DOHH2 (cell line): Measurements from ENCODE around the gene MYO7B.
A peak's percentile ranks its signal among the peaks of the same experiment; 100 is the strongest.

Experiments
- H3F3A ChIP-seq: fragments of 200-600 bp; sonication (generic), shearing (Covaris generic); 2 replicates; pipeline ENCODE4 v1.6.0; 2016; ENCODE audit warnings: antibody characterized with exemption, mild to moderate bottlenecking; ENCODE audit not compliant: control insufficient read depth, insufficient read depth
- H3K27ac ChIP-seq: fragments of 200-600 bp; sonication (generic); 2 replicates; pipeline ENCODE4 v1.5.1; 2014; ENCODE audit warnings: low read depth, mild to moderate bottlenecking, low read length, moderate library complexity
- H3K27me3 ChIP-seq: fragments of 200-600 bp; sonication (generic); 2 replicates; pipeline ENCODE4 v1.6.1; 2014; ENCODE audit warnings: mild to moderate bottlenecking, low read length, mixed read lengths; ENCODE audit not compliant: control insufficient read depth
- H3K36me3 ChIP-seq: fragments of 200-600 bp; sonication (generic); 2 replicates; pipeline ENCODE4 v1.6.1; 2014; ENCODE audit warnings: mild to moderate bottlenecking, low read length, moderate library complexity, mixed read lengths; ENCODE audit not compliant: control insufficient read depth
- H3K4me1 ChIP-seq: fragments of 200-600 bp; sonication (generic); 2 replicates; pipeline ENCODE4 v1.6.1; 2014; ENCODE audit warnings: mild to moderate bottlenecking, low read length, mixed read lengths; ENCODE audit not compliant: control insufficient read depth
- H3K4me2 ChIP-seq: fragments of 200-600 bp; sonication (generic); 2 replicates; pipeline ENCODE4 v1.6.0; 2014; ENCODE audit warnings: mild to moderate bottlenecking, low read length, moderate library complexity
- H3K4me3 ChIP-seq: fragments of 200-600 bp; sonication (generic); 2 replicates; pipeline ENCODE4 v1.5.1; 2014; ENCODE audit warnings: mild to moderate bottlenecking, low read length, mixed read lengths
- H3K79me2 ChIP-seq: fragments of 200-600 bp; sonication (generic); 2 replicates; pipeline ENCODE4 v1.6.1; 2014; ENCODE audit warnings: mild to moderate bottlenecking, low read length, mixed read lengths; ENCODE audit not compliant: control insufficient read depth
- H3K9me2 ChIP-seq: fragments of 200-600 bp; sonication (generic); replicated peaks from 2 replicates; pipeline ENCODE4 v1.6.1; 2014; ENCODE audit warnings: mild to moderate bottlenecking, low read length, mixed read lengths; ENCODE audit not compliant: control insufficient read depth
- H3K9me3 ChIP-seq: fragments of 200-600 bp; sonication (generic); 2 replicates; pipeline ENCODE4 v1.6.1; 2014; ENCODE audit warnings: antibody characterized with exemption, low read length, mixed read lengths; ENCODE audit not compliant: control insufficient read depth, insufficient read depth
- H4K20me1 ChIP-seq: fragments of 200-600 bp; sonication (generic); 2 replicates; pipeline ENCODE4 v1.6.0; 2014; ENCODE audit warnings: low read depth, mild to moderate bottlenecking, antibody characterized with exemption, low read length, moderate library complexity; ENCODE audit not compliant: control insufficient read depth, insufficient read depth
- CTCF ChIP-seq: fragments of 200-600 bp; sonication (generic); IDR thresholded peaks from one replicate; pipeline ENCODE4 v1.5.1; 2014; ENCODE audit warnings: antibody characterized with exemption, mild to moderate bottlenecking, low read depth, low read length; ENCODE audit not compliant: poor library complexity, severe bottlenecking
- EZH2phosphoT487 ChIP-seq: fragments of 200-600 bp; sonication (generic); IDR thresholded peaks from 2 replicates; pipeline ENCODE4 v1.6.1; 2017; ENCODE audit warnings: borderline replicate concordance, mild to moderate bottlenecking, antibody characterized with exemption, low read length, moderate library complexity, mixed read lengths

Gene MYO7B

GRCh38 chr2:127644066-127645025, 108.9 kb downstream of the MYO7B start:
- H3K27me3 ChIP-seq = no peaks in the 10 kb centered on the region
- no peak overlapping the region for H3K4me2 ChIP-seq
- peaks cover 36% of the 10 kb centered on the region for H3K4me1 ChIP-seq
- no peaks in the 10 kb centered on the region for H3K79me2 ChIP-seq
- no peaks in the 10 kb centered on the region for H3K36me3 ChIP-seq
- H3K9me3 ChIP-seq = no peaks in the 10 kb centered on the region
- H3K27ac ChIP-seq = no peak overlapping the region
- H4K20me1 ChIP-seq = no peaks in the 10 kb centered on the region
- TF ChIP-seq EZH2phosphoT487 = no peak
- peak; percentile 47 for TF ChIP-seq CTCF
- 0 out of 2 replicates have a peak, but pooled peaks cover under 1% of the 10 kb centered on the region for H3F3A ChIP-seq
- no peaks in the 10 kb centered on the region for H3K9me2 ChIP-seq
- H3K4me3 ChIP-seq = no peak overlapping the region

GRCh38 chr2:127645026-127645394, 109.5 kb downstream of the MYO7B start:
- no peak overlapping the region for H3K4me3 ChIP-seq
- H3K79me2 ChIP-seq = no peaks in the 10 kb centered on the region
- H3K4me1 ChIP-seq = peaks cover 36% of the 10 kb centered on the region
- H3F3A ChIP-seq = no peaks in the 10 kb centered on the region
- H3K27me3 ChIP-seq = no peaks in the 10 kb centered on the region
- TF ChIP-seq EZH2phosphoT487 (no peak), CTCF (no peak)
- H3K4me2 ChIP-seq = no peak overlapping the region
- no peak overlapping the region for H3K27ac ChIP-seq
- no peaks in the 10 kb centered on the region for H3K9me3 ChIP-seq
- H4K20me1 ChIP-seq = no peaks in the 10 kb centered on the region
- H3K9me2 ChIP-seq = no peaks in the 10 kb centered on the region
- H3K36me3 ChIP-seq = no peaks in the 10 kb centered on the region

- Histone ChIP-seq H3K36me3 (no peaks in the 10 kb centered on the region), H3F3A (no peaks in the 10 kb centered on the region), H3K4me3 (no peak within 1 kb of the TSS), H3K9me2 (no peaks in the 10 kb centered on the region), H3K9me3 (no peaks in the 10 kb centered on the region), H4K20me1 (no peaks in the 10 kb centered on the region), H3K79me2 (no peaks in the 10 kb centered on the region), H3K27ac (no peak within 1 kb of the TSS), H3K4me1 (peaks cover 29% of the 10 kb centered on the region), H3K4me2 (no peak within 1 kb of the TSS), H3K27me3 (no peaks in the 10 kb centered on the region)
- TF ChIP-seq EZH2phosphoT487 (no peak), CTCF (no peak)
Measured at GRCh38 chr2:127645395-127646291, 110.2 kb downstream of the MYO7B start, which contains the start of gene GPR17. Gene GPR17, plus strand, starts transcription at chr2:127646153. Its CDS starts 4,583 bp downstream, at chr2:127650736.
